GM12878 (cell line): ENCODE measurements around the gene GABRB1. TPM values are rescaled to one million over a fixed set of nuclear protein-coding genes. Genes with fewer than 3 reads are reported as not detected.

Experiments used
- ATAC-seq: fragments of 200-7000 bp; cut with Tn5 transposase; 3 replicates; pipeline ENCODE4 v1.9.1; 2020; ENCODE audit warnings: mild to moderate bottlenecking, moderate library complexity
- BruUV-seq: library from RNA; stranded (reverse); fragments of 400-500 nt; replicated peaks from 2 replicates; lab custom pipeline; 2021; lab: Mats Ljungman, UMichigan
- CTCF ChIA-PET: fragments of 300-600 bp; sonication (Branson Sonifier 250); formaldehyde crosslinking; extraction: SDS; loops from one replicate; lab custom pipeline; 2021; ENCODE audit warnings: inconsistent platforms; lab: Yijun Ruan, JAX
- POLR2A ChIA-PET: fragments of 350-600 bp; formaldehyde crosslinking; extraction: SDS; loops from one replicate; lab custom pipeline; 2021; ENCODE audit warnings: inconsistent platforms; lab: Charles Lee
- RAD21 ChIA-PET: fragments of 300-600 bp; sonication (Branson Sonifier 250); formaldehyde crosslinking; loops from one replicate; lab custom pipeline; 2023; ENCODE audit warnings: antibody characterized with exemption; ENCODE audit not compliant: unreplicated experiment; lab: Charles Lee
- SMC1A ChIA-PET: fragments of 300-600 bp; sonication (Branson Sonifier 250); formaldehyde crosslinking; loops from one replicate; lab custom pipeline; 2023; ENCODE audit not compliant: unreplicated experiment, uncharacterized antibody; lab: Charles Lee
- DNase-seq: peaks from one replicate; pipeline ENCODE4 v3.0.0-alpha.2; 2011; ENCODE audit warnings: low read depth, low spot score
- FAIRE-seq: peaks from 3 replicates; lab custom pipeline; 2011; peaks lifted over from hg19 to GRCh38; lab: Jason Lieb, UNC
- H2AFZ ChIP-seq: 2 replicates; pipeline ENCODE4 v1.6.0; 2011; ENCODE audit warnings: low read depth, low read length, control low read depth; ENCODE audit not compliant: control insufficient read depth
- H3K27ac ChIP-seq: 2 replicates; pipeline ENCODE4 v1.5.1; 2011; ENCODE audit warnings: control low read depth; ENCODE audit not compliant: control insufficient read depth, insufficient read depth
- H3K27me3 ChIP-seq, 2 experiments: replicated peaks in 1 of 2; 2 replicates each; pipeline versions ENCODE4 v1.6.0 to v1.6.1; 2011; ENCODE audit warnings: low read length in 1 of 2; ENCODE audit not compliant: control insufficient read depth in 2 of 2, insufficient read depth in 2 of 2
- H3K36me3 ChIP-seq, 2 experiments: 2 replicates each; pipeline ENCODE4 v1.5.1; 2011; ENCODE audit warnings: low read length in 1 of 2; ENCODE audit not compliant: control insufficient read depth in 2 of 2, insufficient read depth in 2 of 2
- H3K4me1 ChIP-seq: 2 replicates; pipeline ENCODE4 v1.6.1; 2011; ENCODE audit warnings: mild to moderate bottlenecking, low read length, moderate library complexity, mixed read lengths; ENCODE audit not compliant: control insufficient read depth, insufficient read depth
- H3K4me2 ChIP-seq: 2 replicates; pipeline ENCODE4 v1.6.0; 2011; ENCODE audit warnings: control low read depth; ENCODE audit not compliant: control insufficient read depth, insufficient read depth
- H3K4me3 ChIP-seq: fragments of 200-600 bp; sonication (generic); 2 replicates; pipeline ENCODE4 v1.5.1; 2016
- H3K79me2 ChIP-seq: 2 replicates; pipeline ENCODE4 v1.6.0; 2011; ENCODE audit warnings: low read length; ENCODE audit not compliant: control insufficient read depth, insufficient read depth
- H3K9ac ChIP-seq: 2 replicates; pipeline ENCODE4 v1.8.0; 2011; ENCODE audit warnings: low read length, control low read depth, mixed read lengths; ENCODE audit not compliant: control insufficient read depth, insufficient read depth
- H3K9me3 ChIP-seq: replicated peaks from 3 replicates; pipeline ENCODE4 v1.5.1; 2011; ENCODE audit warnings: mild to moderate bottlenecking, low read length; ENCODE audit not compliant: control insufficient read depth, insufficient read depth
- H4K20me1 ChIP-seq: 2 replicates; pipeline ENCODE4 v1.6.0; 2011; ENCODE audit not compliant: control insufficient read depth, insufficient read depth
- ATF7 ChIP-seq: fragments of 450-650 bp; IDR thresholded peaks from 2 replicates; pipeline ENCODE4 v1.6.1; 2016; ENCODE audit warnings: low read depth, mild to moderate bottlenecking
- BACH1 ChIP-seq: fragments of 450-650 bp; IDR thresholded peaks from 2 replicates; pipeline ENCODE4 v1.6.1; 2017; ENCODE audit warnings: mild to moderate bottlenecking, borderline replicate concordance
- CHD4 ChIP-seq: fragments of 200-600 bp; sonication (generic); IDR thresholded peaks from 2 replicates; pipeline ENCODE4 v1.6.1; 2016; ENCODE audit warnings: mild to moderate bottlenecking
- HDAC2 ChIP-seq: fragments of 200-600 bp; sonication (generic); IDR thresholded peaks from 2 replicates; pipeline ENCODE4 v1.6.1; 2017
- IKZF1 ChIP-seq: fragments of 450-650 bp; conservative IDR thresholded peaks from 2 replicates; pipeline ENCODE4 v1.6.1; 2017; ENCODE audit warnings: antibody characterized with exemption, mild to moderate bottlenecking
- JUNB ChIP-seq: IDR thresholded peaks from 2 replicates; pipeline ENCODE4 v1.6.1; 2016; ENCODE audit warnings: antibody characterized with exemption, mild to moderate bottlenecking
- RAD51 ChIP-seq: fragments of 450-650 bp; IDR thresholded peaks from 2 replicates; pipeline ENCODE4 v1.6.1; 2016; ENCODE audit warnings: moderate library complexity, mild to moderate bottlenecking, inconsistent platforms
- RUNX3 ChIP-seq: IDR thresholded peaks from 2 replicates; pipeline ENCODE4 v1.6.1; 2012; ENCODE audit warnings: low read length, inconsistent platforms
- SUZ12 ChIP-seq: fragments of 200-600 bp; sonication (generic); IDR thresholded peaks from one replicate; pipeline ENCODE4 v1.6.1; 2018; ENCODE audit warnings: antibody characterized with exemption, mild to moderate bottlenecking; ENCODE audit not compliant: unreplicated experiment
- WGBS: methylation state at CpG from one replicate; pipeline ENCODE4 v1.1.6; 2016; ENCODE audit warnings: low lambda C conversion rate; ENCODE audit not compliant: insufficient replicate concordance, insufficient coverage; ENCODE audit errors: missing lambda C conversion rate; 5-methylcytosine and 5-hydroxymethylcytosine counted together
- in situ Hi-C: fragments of 300-500 bp; cut with MboI; formaldehyde crosslinking; loops from 9 replicates; pipeline ENCODE4 v1.14.3; 2018; ENCODE audit warnings: mixed read lengths
- intact Hi-C: fragments of 100-400 bp; cut with micrococcal nuclease; formaldehyde crosslinking; loops from one replicate; pipeline ENCODE4 v1.14.2; 2022; ENCODE audit not compliant: unreplicated experiment
- polyA plus RNA-seq, 11 experiments: library from polyadenylated mRNA; depleted of rRNA in 4 of 11; unstranded in 6 of 11; stranded (reverse) in 5 of 11; fragments of >200 nt; fragmentation: Nextera tagmentation in 4 of 11; fragmentation: Illumina TruSeq in 1 of 11; extraction: Ambion mirVana in 4 of 11; extraction: Trizol in 1 of 11; gene quantifications; 1 replicate in 1 of 11; 2 replicates in 10 of 11; pipeline versions ENCODE4 v1.2.1 to v1.2.3, GENCODE V29; 2011 to 2016; ENCODE audit warnings: inconsistent platforms in 2 of 11, missing spikeins in 2 of 11, low read depth in 1 of 11
- total RNA-seq, 4 experiments: library from RNA; depleted of rRNA in 3 of 4; stranded (reverse); fragments of >200 nt in 3 of 4; fragmentation: Illumina TruSeq in 1 of 4; extraction: Trizol in 1 of 4; gene quantifications; 2 replicates each; pipeline versions ENCODE4 v1.2.1 to v1.2.3, GENCODE V29; 2013 to 2021
- TF ChIP-seq, protein P1 (sequence below): fragments of 450-650 bp; IDR thresholded peaks from 2 replicates; pipeline ENCODE4 v1.6.1; 2016; ENCODE audit warnings: mild to moderate bottlenecking
- TF ChIP-seq, protein P2 (sequence below): fragments of 450-650 bp; conservative IDR thresholded peaks from 2 replicates; pipeline ENCODE4 v1.6.1; 2017; ENCODE audit warnings: mild to moderate bottlenecking, moderate library complexity
- TF ChIP-seq, protein P3 (sequence below): fragments of 450-650 bp; IDR thresholded peaks from 2 replicates; pipeline ENCODE4 v1.6.1; 2017; ENCODE audit warnings: mild to moderate bottlenecking

The GABRB1 gene
- total and polyA plus RNA-seq, 10 of the 15 experiments (the other 5 are each of a cell fraction or from before 2014, with no cell fraction given) = 0.13 to 0.92 TPM; not detected in 8

DNA sequence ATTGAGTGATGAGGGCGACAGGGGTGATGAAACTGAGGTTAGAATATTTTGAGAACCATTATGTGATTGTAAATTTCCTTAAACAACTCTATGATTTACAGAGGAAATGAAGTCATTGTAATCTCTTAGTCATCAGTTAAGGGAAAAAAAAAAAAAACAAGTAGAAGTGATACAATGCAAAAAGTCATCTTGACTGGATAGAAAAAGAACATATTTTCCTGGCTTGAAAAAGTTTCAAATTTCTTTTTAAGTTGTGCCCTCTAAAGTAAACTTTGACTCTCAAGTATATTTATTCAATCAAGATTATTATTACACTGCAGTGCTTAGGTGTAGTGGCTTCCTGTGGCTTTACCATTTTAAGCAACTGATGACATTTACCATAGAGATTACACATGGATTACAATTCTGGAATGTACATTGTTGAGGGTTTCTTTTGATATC, 40.6 kb downstream of the GABRB1 start:
- TF ChIP-seq JUNB (peak; percentile 27; the same call in 1 of the 2 replicates), SUZ12 (no peak), ATF7 (peak; percentile 38; the same call in 1 of the 2 replicates), IKZF1 (no peak)
- H3K27me3 ChIP-seq = no peaks in the 10 kb centered on the region
- no TSS peak for BruUV-seq
- H3K27ac ChIP-seq = no peak overlapping the region
- intact Hi-C loops (no loop called here), in situ Hi-C loops (no loop called here)
- no peak overlapping the region for H3K4me3 ChIP-seq
- H3K9ac ChIP-seq = no peak overlapping the region
- no peak for ATAC-seq
- H3K79me2 ChIP-seq = no peaks in the 10 kb centered on the region
- no peaks in the 10 kb centered on the region for H3K36me3 ChIP-seq
- H3K4me1 ChIP-seq = no peaks in the 10 kb centered on the region
- DNase-seq = no peak
- ChIA-PET RAD21 (no interaction called here), POLR2A (interaction anchor here (0.6 kb wide), 1 partner anchor 69 kb away, joined by 3 read pairs; no protein-coding TSS in a partner anchor), SMC1A (interaction anchor here (1.0 to 4.5 kb wide), 3 partner anchors 9 to 38 kb away, joined by 3 to 24 read pairs (median 4); no protein-coding TSS in a partner anchor), CTCF (interaction anchor here (1.5 kb wide), 1 partner anchor 51 kb away, joined by 4 read pairs; no protein-coding TSS in a partner anchor)
- H2AFZ ChIP-seq = no peak overlapping the region
- no peak overlapping the region for H3K4me2 ChIP-seq
- no peak for FAIRE-seq
- 28% methylated on average over 1 of the region's 1 CpG for whole genome bisulfite sequencing
- H3K9me3 ChIP-seq = no peaks in the 10 kb centered on the region
- H4K20me1 ChIP-seq = no peaks in the 10 kb centered on the region

DNA sequence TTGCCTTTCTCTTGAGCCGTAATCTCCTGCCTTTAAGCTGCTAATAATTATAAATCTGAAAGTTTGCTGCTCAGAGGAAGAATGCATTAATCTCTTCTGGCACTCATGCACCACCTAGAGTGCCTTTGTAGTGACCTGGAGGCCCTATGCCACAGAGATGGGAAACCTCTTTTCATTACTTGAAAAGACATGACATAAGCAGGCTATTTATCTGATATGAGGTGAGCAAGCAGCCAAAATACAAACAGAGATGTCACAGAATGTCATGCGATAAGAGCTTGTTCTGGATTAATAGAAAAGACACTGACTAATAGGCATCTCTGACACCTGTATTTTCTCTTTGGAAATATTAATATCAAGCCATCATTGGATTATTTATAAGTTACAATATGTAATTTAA, 42.3 kb downstream of the GABRB1 start:
- H3K4me3 ChIP-seq = no peak overlapping the region
- FAIRE-seq (no peak), ATAC-seq (no peak), DNase-seq (no peak)
- no peak overlapping the region for H3K4me2 ChIP-seq
- no peaks in the 10 kb centered on the region for H3K9me3 ChIP-seq
- 68% methylated on average over 2 of the region's 2 CpGs for WGBS
- BruUV-seq = no TSS peak
- no peak overlapping the region for H2AFZ ChIP-seq
- intact Hi-C loops (no loop called here), in situ Hi-C loops (no loop called here)
- no peaks in the 10 kb centered on the region for H3K36me3 ChIP-seq
- ChIA-PET RAD21 (interaction anchor here (1.0 kb wide), 1 partner anchor 133 kb away, joined by 4 read pairs; no protein-coding TSS in a partner anchor), CTCF (no interaction called here), POLR2A (no interaction called here), SMC1A (interaction anchor here (0.6 to 4.5 kb wide), 3 partner anchors 11 to 104 kb away, joined by 3 to 24 read pairs (median 4); no protein-coding TSS in a partner anchor)
- no peak overlapping the region for H3K27ac ChIP-seq
- H3K4me1 ChIP-seq = no peaks in the 10 kb centered on the region
- no peak overlapping the region for H3K9ac ChIP-seq
- no peaks in the 10 kb centered on the region for H3K27me3 ChIP-seq
- no peaks in the 10 kb centered on the region for H3K79me2 ChIP-seq
- no peaks in the 10 kb centered on the region for H4K20me1 ChIP-seq
- TF ChIP-seq RAD51 (no peak), HDAC2 (no peak), CHD4 (no peak), RUNX3 (no peak), BACH1 (no peak)
- TF ChIP-seq, protein P1, sequence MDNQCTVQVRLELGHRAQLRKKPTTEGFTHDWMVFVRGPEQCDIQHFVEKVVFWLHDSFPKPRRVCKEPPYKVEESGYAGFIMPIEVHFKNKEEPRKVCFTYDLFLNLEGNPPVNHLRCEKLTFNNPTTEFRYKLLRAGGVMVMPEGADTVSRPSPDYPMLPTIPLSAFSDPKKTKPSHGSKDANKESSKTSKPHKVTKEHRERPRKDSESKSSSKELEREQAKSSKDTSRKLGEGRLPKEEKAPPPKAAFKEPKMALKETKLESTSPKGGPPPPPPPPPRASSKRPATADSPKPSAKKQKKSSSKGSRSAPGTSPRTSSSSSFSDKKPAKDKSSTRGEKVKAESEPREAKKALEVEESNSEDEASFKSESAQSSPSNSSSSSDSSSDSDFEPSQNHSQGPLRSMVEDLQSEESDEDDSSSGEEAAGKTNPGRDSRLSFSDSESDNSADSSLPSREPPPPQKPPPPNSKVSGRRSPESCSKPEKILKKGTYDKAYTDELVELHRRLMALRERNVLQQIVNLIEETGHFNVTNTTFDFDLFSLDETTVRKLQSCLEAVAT = no peak
- TF ChIP-seq, protein P2, sequence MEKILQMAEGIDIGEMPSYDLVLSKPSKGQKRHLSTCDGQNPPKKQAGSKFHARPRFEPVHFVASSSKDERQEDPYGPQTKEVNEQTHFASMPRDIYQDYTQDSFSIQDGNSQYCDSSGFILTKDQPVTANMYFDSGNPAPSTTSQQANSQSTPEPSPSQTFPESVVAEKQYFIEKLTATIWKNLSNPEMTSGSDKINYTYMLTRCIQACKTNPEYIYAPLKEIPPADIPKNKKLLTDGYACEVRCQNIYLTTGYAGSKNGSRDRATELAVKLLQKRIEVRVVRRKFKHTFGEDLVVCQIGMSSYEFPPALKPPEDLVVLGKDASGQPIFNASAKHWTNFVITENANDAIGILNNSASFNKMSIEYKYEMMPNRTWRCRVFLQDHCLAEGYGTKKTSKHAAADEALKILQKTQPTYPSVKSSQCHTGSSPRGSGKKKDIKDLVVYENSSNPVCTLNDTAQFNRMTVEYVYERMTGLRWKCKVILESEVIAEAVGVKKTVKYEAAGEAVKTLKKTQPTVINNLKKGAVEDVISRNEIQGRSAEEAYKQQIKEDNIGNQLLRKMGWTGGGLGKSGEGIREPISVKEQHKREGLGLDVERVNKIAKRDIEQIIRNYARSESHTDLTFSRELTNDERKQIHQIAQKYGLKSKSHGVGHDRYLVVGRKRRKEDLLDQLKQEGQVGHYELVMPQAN = no peak
- TF ChIP-seq, protein P3, sequence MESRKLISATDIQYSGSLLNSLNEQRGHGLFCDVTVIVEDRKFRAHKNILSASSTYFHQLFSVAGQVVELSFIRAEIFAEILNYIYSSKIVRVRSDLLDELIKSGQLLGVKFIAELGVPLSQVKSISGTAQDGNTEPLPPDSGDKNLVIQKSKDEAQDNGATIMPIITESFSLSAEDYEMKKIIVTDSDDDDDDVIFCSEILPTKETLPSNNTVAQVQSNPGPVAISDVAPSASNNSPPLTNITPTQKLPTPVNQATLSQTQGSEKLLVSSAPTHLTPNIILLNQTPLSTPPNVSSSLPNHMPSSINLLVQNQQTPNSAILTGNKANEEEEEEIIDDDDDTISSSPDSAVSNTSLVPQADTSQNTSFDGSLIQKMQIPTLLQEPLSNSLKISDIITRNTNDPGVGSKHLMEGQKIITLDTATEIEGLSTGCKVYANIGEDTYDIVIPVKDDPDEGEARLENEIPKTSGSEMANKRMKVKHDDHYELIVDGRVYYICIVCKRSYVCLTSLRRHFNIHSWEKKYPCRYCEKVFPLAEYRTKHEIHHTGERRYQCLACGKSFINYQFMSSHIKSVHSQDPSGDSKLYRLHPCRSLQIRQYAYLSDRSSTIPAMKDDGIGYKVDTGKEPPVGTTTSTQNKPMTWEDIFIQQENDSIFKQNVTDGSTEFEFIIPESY = no peak
